SU-DHL-6 (cell line): Measurements from ENCODE around the gene KPTN.

Source experiments
- H2AFZ ChIP-seq: fragments of 200-600 bp; sonication (generic); 2 replicates; pipeline ENCODE4 v1.6.1; 2014; ENCODE audit warnings: low read depth, mild to moderate bottlenecking, moderate library complexity, mixed read lengths, antibody characterized with exemption, low read length; ENCODE audit not compliant: severe bottlenecking
- H3F3A ChIP-seq: fragments of 200-600 bp; shearing (Covaris generic); 2 replicates; pipeline ENCODE4 v1.6.0; 2016; ENCODE audit warnings: antibody characterized with exemption, mild to moderate bottlenecking; ENCODE audit not compliant: insufficient read depth
- H3K27ac ChIP-seq: fragments of 200-600 bp; sonication (generic); 2 replicates; pipeline ENCODE4 v1.5.1; 2016; ENCODE audit warnings: low read depth, mild to moderate bottlenecking, low read length, moderate library complexity, mixed read lengths
- H3K27me3 ChIP-seq: fragments of 200-600 bp; sonication (generic), shearing (Covaris generic); 2 replicates; pipeline ENCODE4 v1.6.0; 2014; ENCODE audit warnings: mild to moderate bottlenecking, low read length
- H3K36me3 ChIP-seq: fragments of 200-600 bp; sonication (generic); 2 replicates; pipeline ENCODE4 v1.6.1; 2014; ENCODE audit warnings: mild to moderate bottlenecking, low read length, mixed read lengths
- H3K4me2 ChIP-seq: fragments of 300-600, 200-600 bp; shearing (Covaris generic), sonication (generic); 2 replicates; pipeline ENCODE4 v1.6.0; 2014; ENCODE audit warnings: low read length, low read depth, mild to moderate bottlenecking; ENCODE audit not compliant: poor library complexity, severe bottlenecking
- H3K4me3 ChIP-seq: fragments of 200-600 bp; sonication (generic); 2 replicates; pipeline ENCODE4 v1.5.1; 2014; ENCODE audit warnings: antibody characterized with exemption, low read length, mild to moderate bottlenecking, mixed read lengths; ENCODE audit not compliant: insufficient read depth, poor library complexity, severe bottlenecking
- H3K79me2 ChIP-seq: fragments of 200-600 bp; sonication (generic); 2 replicates; pipeline ENCODE4 v1.6.1; 2014; ENCODE audit warnings: mild to moderate bottlenecking, low read length, moderate library complexity; ENCODE audit not compliant: insufficient read depth
- H3K9ac ChIP-seq: fragments of 200-600 bp; sonication (generic); 2 replicates; pipeline ENCODE4 v1.7.0; 2014; ENCODE audit warnings: mild to moderate bottlenecking, low read length
- H3K9me2 ChIP-seq: fragments of 200-600 bp; sonication (generic); replicated peaks from 2 replicates; pipeline ENCODE4 v1.6.1; 2014; ENCODE audit warnings: low read length; ENCODE audit not compliant: insufficient read depth
- H3K9me3 ChIP-seq: fragments of 200-600 bp; sonication (generic); 2 replicates; pipeline ENCODE4 v1.6.1; 2014; ENCODE audit warnings: low read length, mixed read lengths; ENCODE audit not compliant: insufficient read depth
- H4K20me1 ChIP-seq: fragments of 200-600 bp; sonication (generic); 2 replicates; pipeline ENCODE4 v1.6.1; 2014; ENCODE audit warnings: low read depth, mild to moderate bottlenecking, antibody characterized with exemption, low read length, moderate library complexity, mixed read lengths
- CTCF ChIP-seq: fragments of 200-600 bp; sonication (generic); IDR thresholded peaks from one replicate; pipeline ENCODE4 v1.5.1; 2017; ENCODE audit warnings: antibody characterized with exemption, mild to moderate bottlenecking, low read length, moderate library complexity; ENCODE audit not compliant: insufficient read depth, poor library complexity, severe bottlenecking
- EZH2phosphoT487 ChIP-seq: fragments of 200-600 bp; sonication (generic), shearing (Covaris generic); conservative IDR thresholded peaks from 2 replicates; pipeline ENCODE4 v1.6.1; 2018; ENCODE audit warnings: mild to moderate bottlenecking, antibody characterized with exemption, low read length, moderate library complexity, mixed read lengths

KPTN gene

GRCh38 chr19:47492137-47492533 is 8.1 kb upstream of the KPTN start:
- no peak for TF ChIP-seq CTCF
- no peak for TF ChIP-seq EZH2phosphoT487
- no peak overlapping the region for H2AFZ ChIP-seq
- H3K9ac ChIP-seq, result no peak overlapping the region
- no peaks in the 10 kb centered on the region for H3K27me3 ChIP-seq
- no peaks in the 10 kb centered on the region for H3K79me2 ChIP-seq
- H4K20me1 ChIP-seq, result no peaks in the 10 kb centered on the region
- no peaks in the 10 kb centered on the region for H3K36me3 ChIP-seq
- no peaks in the 10 kb centered on the region for H3K9me3 ChIP-seq
- H3K4me3 ChIP-seq, result no peak overlapping the region
- no peak overlapping the region for H3K4me2 ChIP-seq
- H3K27ac ChIP-seq, result no peak overlapping the region
- no peaks in the 10 kb centered on the region for H3F3A ChIP-seq
- no peaks in the 10 kb centered on the region for H3K9me2 ChIP-seq

GRCh38 chr19:47491358-47492136 is 7.5 kb upstream of the KPTN start:
- Histone ChIP-seq H3K79me2 (no peaks in the 10 kb centered on the region), H3K27me3 (no peaks in the 10 kb centered on the region), H3K27ac (no peak overlapping the region), H3K4me2 (no peak overlapping the region), H3K9me3 (no peaks in the 10 kb centered on the region), H3K4me3 (no peak overlapping the region), H3K9ac (no peak overlapping the region), H4K20me1 (no peaks in the 10 kb centered on the region), H3F3A (no peaks in the 10 kb centered on the region), H3K9me2 (no peaks in the 10 kb centered on the region), H3K36me3 (no peaks in the 10 kb centered on the region), H2AFZ (no peak overlapping the region)
- TF ChIP-seq EZH2phosphoT487, result no peak
- TF ChIP-seq CTCF, result no peak

- Histone ChIP-seq H3K27me3 (no peaks in the 10 kb centered on the region), H3K9ac (no peak overlapping the region), H2AFZ (no peak overlapping the region), H3F3A (no peaks in the 10 kb centered on the region), H3K4me2 (no peak overlapping the region), H3K9me3 (no peaks in the 10 kb centered on the region), H3K9me2 (no peaks in the 10 kb centered on the region), H3K4me3 (no peak overlapping the region), H4K20me1 (no peaks in the 10 kb centered on the region), H3K36me3 (no peaks in the 10 kb centered on the region), H3K79me2 (no peaks in the 10 kb centered on the region), H3K27ac (no peak overlapping the region)
- TF ChIP-seq EZH2phosphoT487 (no peak), CTCF (no peak)
These were observed 6.8 kb upstream of the KPTN start for GRCh38 chr19:47490847-47491246.
